A549 (cell line): ENCODE measurements around the gene C11orf71. TPM values are rescaled to one million over a fixed set of nuclear protein-coding genes. Genes with fewer than 3 reads are reported as not detected.

ENCODE experiments used
- ATAC-seq, 2 experiments: fragments of 200-7000 bp in 1 of 2; fragments of >200 bp in 1 of 2; cut with Nextera tagmentation in 1 of 2; cut with Tn5 transposase in 1 of 2; 3 replicates each; pipeline versions ENCODE4 v1.8.0 to v1.9.1; 2018 to 2020; ENCODE audit warnings: mild to moderate bottlenecking in 1 of 2, moderate library complexity in 1 of 2
- CTCF ChIA-PET: fragments of 300-600 bp; sonication (Branson Sonifier 250); formaldehyde crosslinking; extraction: SDS; loops from one replicate; lab custom pipeline; 2021; ENCODE audit warnings: antibody characterized with exemption, inconsistent platforms; lab: Yijun Ruan, JAX
- POLR2A ChIA-PET: fragments of 350-600 bp; formaldehyde crosslinking; extraction: SDS; loops from one replicate; lab custom pipeline; 2021; ENCODE audit warnings: antibody characterized with exemption, inconsistent platforms; lab: Yijun Ruan, JAX
- DNase-seq, 2 experiments: peaks; one replicate each; pipeline versions ENCODE4 v3.0.0 to v3.0.0-alpha.2; 2011 to 2016; ENCODE audit warnings: low read depth in 1 of 2, low spot score in 1 of 2
- FAIRE-seq: peaks from 2 replicates; lab custom pipeline; 2011; peaks lifted over from hg19 to GRCh38; lab: Jason Lieb, UNC
- H3K27ac ChIP-seq, 2 experiments: fragments of >200 bp; sonication (Bioruptor Twin); formaldehyde crosslinking; 3 replicates each; pipeline ENCODE4 v1.5.1; 2016 to 2017
- H3K4me1 ChIP-seq: fragments of >200 bp; sonication (Bioruptor Twin); formaldehyde crosslinking; 3 replicates; pipeline ENCODE4 v1.6.1; 2016
- H3K4me2 ChIP-seq: fragments of >200 bp; sonication (Bioruptor Twin); formaldehyde crosslinking; 3 replicates; pipeline ENCODE4 v1.6.1; 2016
- H3K4me3 ChIP-seq: fragments of >200 bp; sonication (Bioruptor Twin); formaldehyde crosslinking; 3 replicates; pipeline ENCODE4 v1.5.1; 2016
- H3K9me3 ChIP-seq: fragments of >200 bp; sonication (Bioruptor Twin); formaldehyde crosslinking; 3 replicates; pipeline ENCODE4 v1.6.1; 2016
- BCL3 ChIP-seq: fragments of >200 bp; sonication (Bioruptor Twin); formaldehyde crosslinking; IDR thresholded peaks from 3 replicates; pipeline ENCODE4 v1.6.1; 2016
- E2F6 ChIP-seq: IDR thresholded peaks from 2 replicates; pipeline ENCODE4 v1.6.1; 2012; ENCODE audit warnings: low read depth, borderline replicate concordance
- EHMT2 ChIP-seq: fragments of 200-600 bp; sonication (generic); IDR thresholded peaks from 2 replicates; pipeline ENCODE4 v1.6.1; 2016; ENCODE audit warnings: antibody characterized with exemption, low read depth, mild to moderate bottlenecking, moderate library complexity
- ELK1 ChIP-seq: fragments of 150-350 bp; IDR thresholded peaks from 2 replicates; pipeline ENCODE4 v1.6.1; 2014; ENCODE audit warnings: low read depth, mild to moderate bottlenecking, low read length
- ESRRA ChIP-seq: fragments of 150-350 bp; IDR thresholded peaks from 2 replicates; pipeline ENCODE4 v1.6.1; 2014; ENCODE audit warnings: mild to moderate bottlenecking, low read length, borderline replicate concordance
- FOSB ChIP-seq: fragments of 250-450 bp; sonication (Bioruptor Pico); IDR thresholded peaks from 2 replicates; pipeline ENCODE4 v1.5.0; 2020; ENCODE audit warnings: mild to moderate bottlenecking, moderate library complexity
- FOSL2 ChIP-seq, 2 experiments: fragments of 450-650 bp in 1 of 2; fragments of >200 bp in 1 of 2; sonication (Bioruptor Twin) in 1 of 2; formaldehyde crosslinking; IDR thresholded peaks; 2 replicates each; pipeline versions ENCODE4 v1.5.0 to v1.6.1; 2016 to 2020; ENCODE audit warnings: mild to moderate bottlenecking in 1 of 2, moderate library complexity in 1 of 2
- FOXS1 ChIP-seq: fragments of 250-450 bp; sonication (Bioruptor Pico); IDR thresholded peaks from 2 replicates; pipeline ENCODE4 v1.5.0; 2020; ENCODE audit warnings: mild to moderate bottlenecking, moderate library complexity
- HDAC2 ChIP-seq: fragments of 200-600 bp; sonication (generic); IDR thresholded peaks from 2 replicates; pipeline ENCODE4 v1.6.1; 2016
- HEYL ChIP-seq: fragments of 250-450 bp; sonication (Bioruptor Pico); IDR thresholded peaks from 2 replicates; pipeline ENCODE4 v1.8.0; 2021; ENCODE audit warnings: mild to moderate bottlenecking, moderate library complexity
- HOXA7 ChIP-seq: fragments of 250-450 bp; sonication (Bioruptor Pico); IDR thresholded peaks from 2 replicates; pipeline ENCODE4 v1.5.0; 2020; ENCODE audit warnings: mild to moderate bottlenecking, moderate library complexity
- HOXB13 ChIP-seq: fragments of 250-450 bp; sonication (Bioruptor Pico); IDR thresholded peaks from 2 replicates; pipeline ENCODE4 v1.5.0; 2020; ENCODE audit warnings: low read depth, mild to moderate bottlenecking, moderate library complexity
- HOXB5 ChIP-seq: fragments of 250-450 bp; sonication (Bioruptor Pico); IDR thresholded peaks from 2 replicates; pipeline ENCODE4 v1.5.0; 2020; ENCODE audit warnings: mild to moderate bottlenecking, moderate library complexity
- JUN ChIP-seq, 2 experiments: fragments of >200 bp; sonication (Bioruptor Twin); formaldehyde crosslinking; IDR thresholded peaks; 2 replicates in 1 of 2; 3 replicates in 1 of 2; pipeline ENCODE4 v1.6.1; 2016 to 2017
- KDM1A ChIP-seq: fragments of 200-600 bp; sonication (generic); IDR thresholded peaks from 2 replicates; pipeline ENCODE4 v1.6.1; 2016; ENCODE audit warnings: low read depth, mild to moderate bottlenecking
- MAX ChIP-seq: IDR thresholded peaks from 2 replicates; pipeline ENCODE4 v1.6.1; 2012
- NFE2L2 ChIP-seq: fragments of 150-350 bp; conservative IDR thresholded peaks from 2 replicates; pipeline ENCODE4 v1.6.1; 2014; ENCODE audit warnings: low read length
- NPAS2 ChIP-seq: fragments of 250-450 bp; sonication (Bioruptor Pico); IDR thresholded peaks from 2 replicates; pipeline ENCODE4 v1.8.0; 2022; ENCODE audit warnings: mild to moderate bottlenecking, moderate library complexity, borderline replicate concordance
- NR3C1 ChIP-seq: fragments of >200 bp; sonication (Bioruptor Twin); formaldehyde crosslinking; IDR thresholded peaks from 3 replicates; pipeline ENCODE4 v1.6.1; 2017
- PHF8 ChIP-seq: fragments of 200-600 bp; sonication (generic); IDR thresholded peaks from 2 replicates; pipeline ENCODE4 v1.6.1; 2016; ENCODE audit warnings: low read depth, mild to moderate bottlenecking, antibody characterized with exemption, moderate library complexity, borderline replicate concordance
- POLR2A ChIP-seq: IDR thresholded peaks from 2 replicates; pipeline ENCODE4 v1.6.1; 2012; ENCODE audit warnings: mild to moderate bottlenecking, low read length
- RARB ChIP-seq: fragments of 250-450 bp; sonication (Bioruptor Pico); IDR thresholded peaks from 2 replicates; pipeline ENCODE4 v1.8.0; 2021; ENCODE audit warnings: mild to moderate bottlenecking, moderate library complexity
- RCOR1 ChIP-seq: fragments of 150-350 bp; IDR thresholded peaks from 2 replicates; pipeline ENCODE4 v1.6.1; 2014; ENCODE audit warnings: antibody characterized with exemption, low read length, low read depth
- RNF2 ChIP-seq: fragments of 200-600 bp; sonication (generic); IDR thresholded peaks from 2 replicates; pipeline ENCODE4 v1.6.1; 2016; ENCODE audit warnings: low read depth, mild to moderate bottlenecking, antibody characterized with exemption, moderate library complexity, borderline replicate concordance
- SREBF2 ChIP-seq: fragments of 450-650 bp; IDR thresholded peaks from 2 replicates; pipeline ENCODE4 v1.6.1; 2014; ENCODE audit warnings: mild to moderate bottlenecking, moderate library complexity
- USF2 ChIP-seq: fragments of 450-650 bp; IDR thresholded peaks from 2 replicates; pipeline ENCODE4 v1.6.1; 2014; ENCODE audit warnings: antibody characterized with exemption
- ZC3H11A ChIP-seq: fragments of 450-650 bp; IDR thresholded peaks from 2 replicates; pipeline ENCODE4 v1.6.1; 2014; ENCODE audit warnings: antibody characterized with exemption, mild to moderate bottlenecking
- ZFP36 ChIP-seq: fragments of 450-650 bp; IDR thresholded peaks from 2 replicates; pipeline ENCODE4 v1.6.1; 2014; ENCODE audit warnings: borderline replicate concordance; ENCODE audit not compliant: partially characterized antibody
- ZSCAN20 ChIP-seq: fragments of 250-450 bp; sonication (Bioruptor Pico); IDR thresholded peaks from 2 replicates; pipeline ENCODE4 v1.8.0; 2022; ENCODE audit warnings: mild to moderate bottlenecking, moderate library complexity
- WGBS: methylation state at CpG from one replicate; pipeline ENCODE4 v1.1.6; 2017; ENCODE audit errors: missing lambda C conversion rate; 5-methylcytosine and 5-hydroxymethylcytosine counted together
- polyA plus RNA-seq, 4 experiments: library from polyadenylated mRNA; depleted of rRNA in 3 of 4; stranded (reverse); fragments of >200 nt; fragmentation: RNase III in 1 of 4; extraction: RNeasy Plus Mini Kit Qiagen cat#74134 plus additional on column Dnase treatment in 1 of 4; gene quantifications; 2 replicates in 3 of 4; 3 replicates in 1 of 4; pipeline ENCODE4 v1.2.3, GENCODE V29; 2011 to 2017

Gene C11orf71
- polyA plus RNA-seq, 2 of the 4 experiments (the other 2 are of a cell fraction), result 6.0 to 9.3 TPM

- ATAC-seq (no peak), DNase-seq (no peak), FAIRE-seq (no peak)
- no peak for TF ChIP-seq NR3C1
- no peak for TF ChIP-seq ZSCAN20 (CRISPR knock-in tag)
- TF ChIP-seq NPAS2 (CRISPR knock-in tag), result no peak
- no peak for TF ChIP-seq JUN (IDR thresholded peaks at IDR 0.05)
- TF ChIP-seq HOXB13 (CRISPR knock-in tag), result no peak
- no peak for TF ChIP-seq ZFP36
- no peak for TF ChIP-seq NFE2L2
- TF ChIP-seq E2F6, result no peak
- no peak for TF ChIP-seq FOSB (CRISPR knock-in tag)
- no peak for TF ChIP-seq RARB (CRISPR knock-in tag)
- TF ChIP-seq EHMT2, result no peak
- TF ChIP-seq ZC3H11A, result no peak
- no peak for TF ChIP-seq FOXS1
- TF ChIP-seq ESRRA, result no peak
- no peak for TF ChIP-seq RCOR1
- no peak for TF ChIP-seq HDAC2
- no peak for TF ChIP-seq SREBF2
- no peak for TF ChIP-seq RNF2
- TF ChIP-seq KDM1A, result no peak
- no peak for TF ChIP-seq PHF8
- Histone ChIP-seq H3K4me2 (no peak overlapping the region), H3K27ac (no peak overlapping the region), H3K4me3 (no peak overlapping the region), H3K9me3 (no peaks in the 10 kb centered on the region), H3K4me1 (no peaks in the 10 kb centered on the region)
- ChIA-PET CTCF (interaction anchor here (0.8 kb wide), 1 partner anchor 19 kb away, joined by 5 read pairs; no protein-coding TSS in a partner anchor), POLR2A (no interaction called here)
Measured at GRCh38 chr11:114359342-114359741, 41.0 kb downstream of the C11orf71 start.

- Histone ChIP-seq H3K9me3 (no peaks in the 10 kb centered on the region), H3K27ac (no peak overlapping the region)
- FAIRE-seq, result no peak
- no peak for TF ChIP-seq FOXS1
- no peak for TF ChIP-seq ZSCAN20 (CRISPR knock-in tag)
- TF ChIP-seq ELK1, result no peak
- TF ChIP-seq NPAS2 (CRISPR knock-in tag), result no peak
- no peak for TF ChIP-seq ESRRA
- TF ChIP-seq POLR2A, result no peak
- no peak for TF ChIP-seq HEYL (CRISPR knock-in tag)
- TF ChIP-seq USF2, result no peak
- TF ChIP-seq BCL3, result no peak
- no peak for TF ChIP-seq ZFP36
- TF ChIP-seq SREBF2, result no peak
- no peak for TF ChIP-seq HOXB5 (CRISPR knock-in tag)
- no peak for TF ChIP-seq FOSL2 (IDR thresholded peaks at IDR 0.05)
- TF ChIP-seq FOSL2 (CRISPR knock-in tag; IDR thresholded peaks at IDR 0.05), result no peak
- no peak for TF ChIP-seq HOXA7
- TF ChIP-seq EHMT2, result no peak
- TF ChIP-seq MAX, result no peak
- TF ChIP-seq, all 56 proteins: peak for 0
- 92% methylated on average over 1 of the region's 1 CpG for whole genome bisulfite sequencing
- Histone ChIP-seq H3K4me2 (no peak overlapping the region), H3K4me1 (0 out of 3 replicates have a peak, but pooled peaks cover 5% of the 10 kb centered on the region), H3K4me3 (no peak overlapping the region)
- ChIA-PET CTCF (interaction anchor here (0.8 kb wide), 1 partner anchor 18 kb away, joined by 5 read pairs; no protein-coding TSS in a partner anchor), POLR2A (no interaction called here)
- ATAC-seq (no peak), DNase-seq (no peak)
Measured at GRCh38 chr11:114358716-114359115, 41.6 kb downstream of the C11orf71 start.
